Liver (tissue), 2 donors: ENCODE data around the gene DCTN3.

Experiments used
- TF ChIP-seq, protein P1 (sequence below): fragments of 150-350 bp; IDR thresholded peaks from 2 replicates; pipeline ENCODE4 v1.5.1; 2017; ENCODE audit warnings: improper control_type of control experiment, low read depth, low read length; ENCODE audit not compliant: missing input control
- TF ChIP-seq, protein P2 (sequence below): IDR thresholded peaks from 2 replicates; pipeline ENCODE4 v1.6.1; 2016; ENCODE audit warnings: antibody characterized with exemption
- donor health status: healthy.

DNA sequence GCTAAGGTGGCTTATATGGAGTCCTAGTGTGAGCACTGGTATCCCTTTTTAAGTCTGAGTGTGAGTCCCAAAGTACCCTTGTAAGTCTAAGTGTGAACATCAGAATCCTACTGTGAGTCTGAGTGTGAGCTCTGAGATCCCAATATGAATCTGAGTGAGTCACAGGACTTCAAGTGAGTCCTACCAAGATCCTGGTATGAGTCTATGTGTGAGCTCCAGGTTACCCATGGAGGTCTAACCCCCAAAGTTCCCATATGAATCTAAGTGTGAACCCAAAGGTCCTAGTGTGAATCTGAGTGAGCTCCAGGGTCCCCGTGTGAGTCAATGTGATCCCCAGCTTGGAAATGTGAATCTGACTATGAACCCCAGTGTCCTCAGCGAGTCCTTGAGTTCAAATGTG, 33.0 kb downstream of the DCTN3 start:
- TF ChIP-seq, protein P1, sequence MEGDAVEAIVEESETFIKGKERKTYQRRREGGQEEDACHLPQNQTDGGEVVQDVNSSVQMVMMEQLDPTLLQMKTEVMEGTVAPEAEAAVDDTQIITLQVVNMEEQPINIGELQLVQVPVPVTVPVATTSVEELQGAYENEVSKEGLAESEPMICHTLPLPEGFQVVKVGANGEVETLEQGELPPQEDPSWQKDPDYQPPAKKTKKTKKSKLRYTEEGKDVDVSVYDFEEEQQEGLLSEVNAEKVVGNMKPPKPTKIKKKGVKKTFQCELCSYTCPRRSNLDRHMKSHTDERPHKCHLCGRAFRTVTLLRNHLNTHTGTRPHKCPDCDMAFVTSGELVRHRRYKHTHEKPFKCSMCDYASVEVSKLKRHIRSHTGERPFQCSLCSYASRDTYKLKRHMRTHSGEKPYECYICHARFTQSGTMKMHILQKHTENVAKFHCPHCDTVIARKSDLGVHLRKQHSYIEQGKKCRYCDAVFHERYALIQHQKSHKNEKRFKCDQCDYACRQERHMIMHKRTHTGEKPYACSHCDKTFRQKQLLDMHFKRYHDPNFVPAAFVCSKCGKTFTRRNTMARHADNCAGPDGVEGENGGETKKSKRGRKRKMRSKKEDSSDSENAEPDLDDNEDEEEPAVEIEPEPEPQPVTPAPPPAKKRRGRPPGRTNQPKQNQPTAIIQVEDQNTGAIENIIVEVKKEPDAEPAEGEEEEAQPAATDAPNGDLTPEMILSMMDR: no peak
- TF ChIP-seq, protein P2, sequence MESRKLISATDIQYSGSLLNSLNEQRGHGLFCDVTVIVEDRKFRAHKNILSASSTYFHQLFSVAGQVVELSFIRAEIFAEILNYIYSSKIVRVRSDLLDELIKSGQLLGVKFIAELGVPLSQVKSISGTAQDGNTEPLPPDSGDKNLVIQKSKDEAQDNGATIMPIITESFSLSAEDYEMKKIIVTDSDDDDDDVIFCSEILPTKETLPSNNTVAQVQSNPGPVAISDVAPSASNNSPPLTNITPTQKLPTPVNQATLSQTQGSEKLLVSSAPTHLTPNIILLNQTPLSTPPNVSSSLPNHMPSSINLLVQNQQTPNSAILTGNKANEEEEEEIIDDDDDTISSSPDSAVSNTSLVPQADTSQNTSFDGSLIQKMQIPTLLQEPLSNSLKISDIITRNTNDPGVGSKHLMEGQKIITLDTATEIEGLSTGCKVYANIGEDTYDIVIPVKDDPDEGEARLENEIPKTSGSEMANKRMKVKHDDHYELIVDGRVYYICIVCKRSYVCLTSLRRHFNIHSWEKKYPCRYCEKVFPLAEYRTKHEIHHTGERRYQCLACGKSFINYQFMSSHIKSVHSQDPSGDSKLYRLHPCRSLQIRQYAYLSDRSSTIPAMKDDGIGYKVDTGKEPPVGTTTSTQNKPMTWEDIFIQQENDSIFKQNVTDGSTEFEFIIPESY: no peak
